ENCODE measurements around the gene ZNF335.
"Not testable (repeated sequence)": the region's sequence is repeated elsewhere in the genome, so short reads cannot be mapped to it uniquely, and the experiment has no call there.

The ZNF335 gene

DNA sequence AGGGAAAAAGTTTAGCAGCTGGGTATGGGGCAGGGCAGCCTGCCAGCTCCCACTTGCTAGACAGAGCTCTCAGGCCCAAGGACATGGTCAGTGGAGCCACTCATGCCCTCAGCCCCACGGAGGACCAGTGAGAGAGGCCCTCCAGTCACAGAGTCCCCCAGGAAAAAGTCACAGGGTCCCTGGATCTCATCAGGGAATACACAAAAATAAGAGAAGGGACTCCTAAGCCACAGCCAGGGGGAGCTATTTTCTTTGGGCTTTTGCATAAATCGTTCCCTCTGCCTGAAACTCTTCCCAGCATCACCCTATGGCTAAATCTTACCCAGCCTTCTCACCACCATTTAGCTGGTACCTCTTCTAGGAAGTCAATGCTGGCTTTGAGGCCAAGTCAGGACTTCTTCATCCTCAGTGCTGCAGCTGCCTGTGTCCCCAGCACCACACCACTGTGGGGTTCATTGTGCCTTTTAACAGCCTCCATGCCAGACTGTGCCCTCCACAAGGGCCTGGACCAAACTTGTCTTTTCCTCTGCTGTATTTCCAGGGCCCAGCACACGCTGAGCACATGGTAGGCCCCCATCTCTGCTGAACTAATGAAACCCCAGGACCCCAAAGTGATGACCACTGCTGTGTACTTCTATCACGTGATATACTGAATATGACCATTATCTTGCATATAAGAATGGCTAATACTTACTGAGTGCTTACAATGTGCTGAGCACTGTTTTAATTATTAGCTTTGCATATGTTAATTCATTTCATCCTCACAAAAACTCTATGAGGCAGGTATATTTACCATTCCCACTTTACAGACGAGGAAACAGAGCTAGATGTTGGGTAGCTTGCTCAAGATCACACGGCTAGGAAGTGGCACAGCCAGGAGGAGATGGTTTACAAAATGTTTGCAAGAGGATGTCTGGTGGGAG, 2.0 kb downstream of the ZNF335 start:
- peak; percentile 74 for DNase-seq (ENCODE audit: low spot score)

GRCh38 chr20:45968801-45969711, 2.9 kb downstream of the ZNF335 start:
- no peak for DNase-seq (ENCODE audit: low spot score)

GRCh38 chr20:45968081-45968671, 3.8 kb downstream of the ZNF335 start:
- DNase-seq (ENCODE audit: low spot score), result no peak

GRCh38 chr20:45967551-45968080, 4.4 kb downstream of the ZNF335 start:
- no peak for DNase-seq (ENCODE audit: low spot score)

GRCh38 chr20:45965169-45966002, 6.6 kb downstream of the ZNF335 start:
- no peak for DNase-seq (ENCODE audit: low spot score)

GRCh38 chr20:45964006-45964400, 8.0 kb downstream of the ZNF335 start:
- no peak for DNase-seq (ENCODE audit: low spot score)

- DNase-seq (ENCODE audit: low spot score), result no peak
Observed at GRCh38 chr20:45963059-45964005, 8.7 kb downstream of the ZNF335 start.

DNA sequence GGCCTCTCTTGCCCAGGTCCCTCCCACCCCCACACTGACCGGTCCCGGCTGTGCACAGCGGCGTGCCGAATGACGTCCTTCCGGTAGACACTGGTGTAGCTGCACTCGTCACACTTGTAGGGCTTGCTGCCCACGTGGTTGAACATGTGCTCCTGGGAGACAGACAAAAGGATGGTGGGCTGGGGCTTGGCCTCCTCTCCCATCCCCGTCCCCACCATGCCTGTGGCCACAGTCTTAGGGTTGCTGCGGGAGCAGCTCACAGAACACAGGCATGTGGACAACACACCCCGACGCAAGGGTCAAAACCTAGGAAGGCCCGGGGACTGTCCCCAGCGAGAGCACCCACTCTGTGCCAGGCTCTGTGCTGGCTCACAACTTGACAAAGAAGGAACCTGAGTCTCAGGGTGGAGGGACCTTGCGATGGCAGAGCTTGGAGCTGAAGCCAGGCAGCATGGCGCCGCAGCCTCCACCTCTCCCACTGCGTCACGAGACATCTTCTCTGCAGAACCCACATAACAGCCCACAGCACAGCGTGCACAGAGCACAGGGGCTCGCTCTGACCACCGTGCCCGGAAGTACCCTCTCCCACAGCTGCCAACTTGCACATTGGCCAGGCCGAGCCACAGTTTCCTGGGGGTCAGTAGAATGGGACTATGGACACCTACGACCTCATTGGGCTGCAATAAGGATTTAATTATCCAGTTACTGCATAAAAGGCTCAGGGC, 9.8 kb downstream of the ZNF335 start:
- DNase-seq (ENCODE audit: low spot score), result no peak

GRCh38 chr20:45959956-45960630, 11.9 kb downstream of the ZNF335 start:
- DNase-seq (ENCODE audit: low spot score), result no peak

- DNase-seq (ENCODE audit: low spot score), result no peak
Observed at GRCh38 chr20:45959126-45959525, 12.9 kb downstream of the ZNF335 start.

GRCh38 chr20:45958593-45958992, 13.4 kb downstream of the ZNF335 start:
- no peak for DNase-seq (ENCODE audit: low spot score)

DNA sequence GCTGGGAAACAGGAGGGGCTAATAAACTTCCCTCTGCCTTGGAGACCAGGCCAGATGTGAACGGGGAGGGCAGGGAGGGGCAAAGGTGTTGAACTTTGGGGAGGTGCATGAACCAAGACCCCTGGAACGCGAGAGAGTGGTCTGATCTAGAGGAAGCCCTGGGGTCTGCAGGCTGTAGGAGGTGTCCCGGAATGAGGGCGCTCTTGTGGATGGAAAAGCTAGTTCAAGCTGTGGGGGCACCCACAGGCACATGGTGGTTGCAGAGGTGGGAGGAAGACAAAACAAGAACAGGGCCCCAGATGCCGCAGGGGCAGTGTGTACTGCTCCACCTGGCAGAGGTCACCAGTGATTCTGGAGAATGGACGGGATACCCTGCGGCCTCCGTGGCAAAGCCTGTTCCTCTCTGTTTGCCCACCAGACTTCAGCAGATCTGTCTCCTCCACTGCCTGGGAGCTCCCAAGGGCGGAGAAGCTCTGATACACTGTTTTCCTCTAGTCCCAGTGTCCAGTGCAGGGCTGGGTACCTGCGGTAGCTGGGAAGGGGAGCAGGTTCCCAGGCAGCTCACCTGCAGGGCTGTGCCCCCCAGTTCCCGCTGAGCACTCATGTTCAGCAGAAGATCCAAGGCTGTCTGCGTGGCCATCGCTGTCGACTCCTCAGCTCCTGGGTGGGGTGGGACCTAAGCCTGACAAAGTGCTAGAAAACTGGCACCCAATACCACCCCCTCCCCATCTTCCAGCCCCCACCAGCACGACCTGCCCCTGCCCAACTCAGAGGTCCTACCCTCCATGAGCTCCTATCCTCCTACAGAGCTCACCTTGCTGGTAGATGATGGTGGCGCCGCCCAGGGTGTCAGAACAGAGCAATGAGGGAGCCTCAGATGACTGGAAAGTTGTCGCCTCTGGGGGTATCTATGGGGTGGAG, 14.7 kb downstream of the ZNF335 start:
- DNase-seq (ENCODE audit: low spot score), result no peak

DNA sequence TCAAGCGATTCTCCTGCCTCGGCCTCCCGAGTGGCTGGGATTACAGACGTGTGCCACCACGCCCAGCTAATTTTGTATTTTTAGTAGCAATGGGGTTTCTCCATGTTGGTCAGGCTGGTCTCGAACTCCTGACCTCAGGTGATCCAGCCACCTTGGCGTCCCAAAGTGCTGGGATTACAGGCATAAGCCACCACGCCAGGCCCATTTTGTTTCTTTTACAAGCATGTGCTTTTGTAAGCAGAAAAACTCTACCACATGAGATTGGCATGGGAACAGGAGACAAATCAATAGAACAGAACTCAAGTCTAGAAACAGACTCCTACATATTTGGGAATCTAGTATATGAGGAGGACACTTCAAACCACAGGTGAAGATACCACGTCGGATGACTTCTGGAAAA, 15.7 kb downstream of the ZNF335 start:
- DNase-seq (ENCODE audit: low spot score), result not testable (repeated sequence)

- no peak for DNase-seq (ENCODE audit: low spot score)
Observed at GRCh38 chr20:45953672-45954071, 18.3 kb downstream of the ZNF335 start.

DNA sequence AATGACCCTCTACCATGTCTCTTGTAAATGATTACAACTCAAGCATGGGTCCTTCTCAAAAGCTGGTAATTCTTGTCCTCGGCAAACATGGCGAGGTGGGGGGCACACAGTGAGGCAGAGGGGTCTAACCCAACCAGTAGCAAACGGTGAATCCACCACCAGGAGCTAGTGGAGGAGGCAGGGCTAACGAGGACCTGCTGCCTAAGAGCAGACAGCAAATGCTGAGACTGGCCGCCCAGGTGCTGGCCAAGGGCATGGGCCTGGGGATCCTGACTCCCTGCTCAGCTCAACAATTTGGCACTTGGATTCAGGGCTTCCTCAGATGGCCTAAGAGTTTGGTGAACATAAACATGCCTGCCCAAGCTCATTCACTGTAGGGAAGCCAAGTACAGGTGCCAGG, 19.1 kb downstream of the ZNF335 start:
- DNase-seq (ENCODE audit: low spot score), result no peak

DNA sequence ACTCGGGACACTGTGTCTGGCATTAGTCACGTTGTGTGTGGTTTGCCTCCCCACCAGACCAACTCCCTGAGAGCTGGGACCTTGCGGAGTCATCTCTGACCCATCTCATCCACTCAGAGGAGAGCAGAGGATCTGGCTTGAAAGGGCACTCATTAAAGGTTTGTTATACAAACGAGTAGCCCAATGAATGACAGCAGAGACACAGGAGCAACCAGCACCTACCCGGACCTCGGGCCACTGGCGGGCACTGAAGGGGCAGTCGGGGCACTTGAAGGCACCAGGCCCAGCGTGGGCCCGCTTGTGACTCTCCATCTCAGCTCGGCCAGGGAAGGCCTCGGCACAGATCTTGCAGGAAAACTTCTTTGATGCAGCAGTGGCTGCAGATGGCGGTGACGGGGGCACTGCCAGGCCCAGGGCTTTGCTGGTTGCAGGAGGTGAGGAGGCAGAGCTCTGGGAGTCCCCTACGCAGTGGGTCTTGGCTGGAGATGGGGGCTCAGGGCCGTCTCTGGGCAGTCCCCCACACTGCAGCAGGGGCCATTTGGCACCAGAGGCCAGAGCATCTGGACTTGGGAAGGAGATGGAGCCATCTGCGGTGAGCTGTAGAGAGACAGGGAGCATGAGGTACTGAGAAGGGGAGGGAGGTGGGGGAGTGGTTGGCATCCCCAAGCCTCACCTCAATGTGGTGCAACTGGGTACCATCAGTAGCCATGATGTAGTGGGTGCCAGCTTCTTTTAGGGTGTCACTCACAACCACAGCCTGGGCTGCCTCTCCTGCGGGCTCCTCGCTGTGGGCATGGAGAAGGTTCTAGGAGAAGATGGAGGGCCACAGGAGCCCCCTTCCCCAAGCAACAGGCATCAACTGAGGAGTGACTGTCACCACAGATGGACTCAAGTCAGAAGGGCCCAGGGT, 19.8 kb downstream of the ZNF335 start:
- no peak for DNase-seq (ENCODE audit: low spot score)

- DNase-seq (ENCODE audit: low spot score), result no peak
Observed at GRCh38 chr20:45950330-45950646, 21.7 kb downstream of the ZNF335 start.

Measured in GM03348 (cell line).